ENCODE data around the gene SERINC5. TPM values are rescaled to one million over a fixed set of nuclear protein-coding genes. Genes with fewer than 3 reads are reported as not detected.

The SERINC5 gene
- polyA plus RNA-seq, 3 donors, result 5.0 to 35.9 (median 7.3) TPM

- intact Hi-C loops (cut with micrococcal nuclease), result loop anchor here in 1 of 2 donors (10.0 kb wide), 1 partner anchor 94 kb away; no protein-coding TSS in a partner anchor
- peaks cover 43 to 77% of the 10 kb centered on the region in 2 donors for H3K36me3 Mint-ChIP-seq
- H3K4me3 Mint-ChIP-seq, result no peak overlapping the region
- H3K4me1 Mint-ChIP-seq, result peaks cover 12% of the 10 kb centered on the region
- peaks cover 0 to 3% (median 2%) of the 10 kb centered on the region in 3 donors for H3K27me3 Mint-ChIP-seq (ENCODE audit: low read depth in 3 of 3)
- peaks cover 10 to 12% of the 10 kb centered on the region in 2 donors for H3K4me1 ChIP-seq (ENCODE audit: control insufficient read depth in 1 of 2, insufficient read depth in 2 of 2, low read length in 2 of 2)
- no peaks in the 10 kb centered on the region for H4K20me1 ChIP-seq (ENCODE audit: insufficient read depth, low read length)
- no peak for DNase-seq
- H3K9me3 Mint-ChIP-seq, result peaks cover 0 to 2% (median 0%) of the 10 kb centered on the region in 7 donors
- H3K4me2 ChIP-seq (replicated peaks; ENCODE audit: extremely low read depth, low read length, poor library complexity, severe bottlenecking), result no peak overlapping the region
- no peak overlapping the region for H3K27ac Mint-ChIP-seq
- H3K4me3 ChIP-seq (replicated peaks in 1 of 3; ENCODE audit: low read depth in 2 of 3, low read length in 3 of 3), result no peak overlapping the region
- no peak for TF ChIP-seq CTCF (IDR thresholded peaks at IDR 0.05)
- peaks cover 30 to 31% of the 10 kb centered on the region in 2 donors for H3K36me3 ChIP-seq (replicated peaks in 1 of 2; ENCODE audit: control insufficient read depth in 1 of 2, insufficient read depth in 2 of 2, low read length in 2 of 2)
- H3K9me3 ChIP-seq (replicated peaks in 1 of 2; ENCODE audit: control insufficient read depth in 1 of 2, insufficient read depth in 1 of 2, low read length in 2 of 2), result no peaks in the 10 kb centered on the region
- no peak overlapping the region for H3K9ac ChIP-seq (ENCODE audit: insufficient read depth, low read length, poor library complexity, severe bottlenecking)
- no peak overlapping the region for H3K27ac ChIP-seq (ENCODE audit: low read depth in 1 of 2, low read length in 2 of 2)
- no peaks in the 10 kb centered on the region for H3K79me2 ChIP-seq (ENCODE audit: insufficient read depth, low read length)
- WGBS (ENCODE audit: insufficient coverage), result 100% methylated on average over 2 of the region's 4 CpGs
- no peaks in the 10 kb centered on the region for H3K27me3 ChIP-seq (ENCODE audit: control insufficient read depth in 2 of 2, insufficient read depth in 2 of 2, low read length in 2 of 2)
- H2AFZ ChIP-seq (ENCODE audit: insufficient read depth, low read depth, low read length, poor library complexity, severe bottlenecking), result no peak overlapping the region
Observed at GRCh38 chr5:80078921-80079320, 176.9 kb downstream of the SERINC5 start.

- no peaks in the 10 kb centered on the region for H3K4me1 ChIP-seq (ENCODE audit: control insufficient read depth in 1 of 2, insufficient read depth in 2 of 2, low read length in 2 of 2)
- peaks cover 6% of the 10 kb centered on the region for H3K4me1 Mint-ChIP-seq
- H3K9me3 Mint-ChIP-seq, result peaks cover 0 to 2% (median 0%) of the 10 kb centered on the region in 7 donors
- H3K9ac ChIP-seq (ENCODE audit: insufficient read depth, low read length, poor library complexity, severe bottlenecking), result no peak overlapping the region
- WGBS (ENCODE audit: insufficient coverage), result 100% methylated on average over 1 of the region's 3 CpGs
- DNase-seq, result no peak
- H3K36me3 ChIP-seq (replicated peaks in 1 of 2; ENCODE audit: control insufficient read depth in 1 of 2, insufficient read depth in 2 of 2, low read length in 2 of 2), result peaks cover 30 to 31% of the 10 kb centered on the region in 2 donors
- no peaks in the 10 kb centered on the region for H3K9me3 ChIP-seq (replicated peaks in 1 of 2; ENCODE audit: control insufficient read depth in 1 of 2, insufficient read depth in 1 of 2, low read length in 2 of 2)
- H3K27me3 Mint-ChIP-seq (ENCODE audit: low read depth in 3 of 3), result peaks cover 0 to 4% (median 2%) of the 10 kb centered on the region in 3 donors
- peaks cover 50 to 80% of the 10 kb centered on the region in 2 donors for H3K36me3 Mint-ChIP-seq
- no peak overlapping the region for H3K27ac ChIP-seq (ENCODE audit: low read depth in 1 of 2, low read length in 2 of 2)
- H3K4me3 ChIP-seq (replicated peaks in 1 of 3; ENCODE audit: low read depth in 2 of 3, low read length in 3 of 3), result no peak overlapping the region
- intact Hi-C loops (cut with micrococcal nuclease), result loop anchor here in 1 of 2 donors (10.0 kb wide), 1 partner anchor 92 kb away; no protein-coding TSS in a partner anchor
- TF ChIP-seq CTCF (IDR thresholded peaks at IDR 0.05), result no peak
- H2AFZ ChIP-seq (ENCODE audit: insufficient read depth, low read depth, low read length, poor library complexity, severe bottlenecking), result no peak overlapping the region
- no peaks in the 10 kb centered on the region for H3K79me2 ChIP-seq (ENCODE audit: insufficient read depth, low read length)
- peak overlapping the region in 1 of 7 donors; percentile 26 for H3K27ac Mint-ChIP-seq
- no peaks in the 10 kb centered on the region for H3K27me3 ChIP-seq (ENCODE audit: control insufficient read depth in 2 of 2, insufficient read depth in 2 of 2, low read length in 2 of 2)
- no peaks in the 10 kb centered on the region for H4K20me1 ChIP-seq (ENCODE audit: insufficient read depth, low read length)
- H3K4me3 Mint-ChIP-seq, result no peak overlapping the region
- no peak overlapping the region for H3K4me2 ChIP-seq (replicated peaks; ENCODE audit: extremely low read depth, low read length, poor library complexity, severe bottlenecking)
Observed at GRCh38 chr5:80077051-80077714, 178.7 kb downstream of the SERINC5 start.
